Osteocyte (in vitro differentiated cells): ENCODE data around the gene NAA60. TPM values are rescaled to one million over a fixed set of nuclear protein-coding genes. Genes with fewer than 3 reads are reported as not detected.

Experiments used
- DNase-seq: peaks from one replicate; pipeline ENCODE4 v3.0.0; 2021; ENCODE audit warnings: mixed read lengths; ENCODE audit not compliant: unreplicated experiment; ENCODE audit errors: extremely low spot score
- H3K27ac Mint-ChIP-seq: one replicate; pipeline ENCODE4 v1.8.0; 2021; ENCODE audit warnings: mild to moderate bottlenecking, mixed read lengths; ENCODE audit not compliant: unreplicated experiment
- H3K27me3 Mint-ChIP-seq: one replicate; pipeline ENCODE4 v1.8.0; 2021; ENCODE audit warnings: mixed read lengths; ENCODE audit not compliant: unreplicated experiment
- H3K36me3 Mint-ChIP-seq: one replicate; pipeline ENCODE4 v1.8.0; 2021; ENCODE audit warnings: mixed read lengths; ENCODE audit not compliant: unreplicated experiment
- H3K4me1 Mint-ChIP-seq: one replicate; pipeline ENCODE4 v1.8.0; 2021; ENCODE audit warnings: mixed read lengths; ENCODE audit not compliant: unreplicated experiment
- H3K4me3 Mint-ChIP-seq: one replicate; pipeline ENCODE4 v1.8.0; 2021; ENCODE audit warnings: mild to moderate bottlenecking, moderate library complexity, mixed read lengths; ENCODE audit not compliant: unreplicated experiment
- H3K9me3 Mint-ChIP-seq: one replicate; pipeline ENCODE4 v1.8.0; 2021; ENCODE audit warnings: mixed read lengths; ENCODE audit not compliant: unreplicated experiment
- total RNA-seq: library from RNA; stranded (reverse); gene quantifications from 2 replicates; pipeline ENCODE4 v1.2.1, GENCODE V29; 2021
- TF ChIP-seq, protein P1 (sequence below): fragments of 200-600 bp; sonication (generic); IDR thresholded peaks from 2 replicates; pipeline ENCODE4 v1.5.0; 2021; ENCODE audit warnings: antibody characterized with exemption, mild to moderate bottlenecking, moderate library complexity

NAA60 gene
- total RNA-seq, 1 donor from 2014 or later, result 53.9 TPM

DNA sequence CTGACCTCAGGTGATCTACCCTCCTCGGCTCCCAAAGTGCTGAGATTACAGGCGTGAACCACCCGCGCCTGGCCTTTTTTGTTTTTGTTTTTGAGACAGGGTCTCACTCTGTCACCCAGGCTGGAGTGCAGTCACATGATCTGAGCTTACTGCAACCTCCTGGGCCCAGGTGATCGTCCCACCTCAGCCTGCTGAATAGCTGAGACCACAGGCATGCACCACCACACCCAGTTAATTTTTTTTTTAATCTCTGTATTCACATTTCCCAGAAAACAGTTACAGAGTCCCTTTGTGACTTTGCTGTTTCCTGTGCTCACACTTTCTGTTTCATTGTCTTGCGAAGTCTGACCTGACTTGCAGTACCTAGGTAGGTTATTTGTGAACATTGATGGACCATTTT, 60.0 kb downstream of the NAA60 start:
- TF ChIP-seq, protein P1, sequence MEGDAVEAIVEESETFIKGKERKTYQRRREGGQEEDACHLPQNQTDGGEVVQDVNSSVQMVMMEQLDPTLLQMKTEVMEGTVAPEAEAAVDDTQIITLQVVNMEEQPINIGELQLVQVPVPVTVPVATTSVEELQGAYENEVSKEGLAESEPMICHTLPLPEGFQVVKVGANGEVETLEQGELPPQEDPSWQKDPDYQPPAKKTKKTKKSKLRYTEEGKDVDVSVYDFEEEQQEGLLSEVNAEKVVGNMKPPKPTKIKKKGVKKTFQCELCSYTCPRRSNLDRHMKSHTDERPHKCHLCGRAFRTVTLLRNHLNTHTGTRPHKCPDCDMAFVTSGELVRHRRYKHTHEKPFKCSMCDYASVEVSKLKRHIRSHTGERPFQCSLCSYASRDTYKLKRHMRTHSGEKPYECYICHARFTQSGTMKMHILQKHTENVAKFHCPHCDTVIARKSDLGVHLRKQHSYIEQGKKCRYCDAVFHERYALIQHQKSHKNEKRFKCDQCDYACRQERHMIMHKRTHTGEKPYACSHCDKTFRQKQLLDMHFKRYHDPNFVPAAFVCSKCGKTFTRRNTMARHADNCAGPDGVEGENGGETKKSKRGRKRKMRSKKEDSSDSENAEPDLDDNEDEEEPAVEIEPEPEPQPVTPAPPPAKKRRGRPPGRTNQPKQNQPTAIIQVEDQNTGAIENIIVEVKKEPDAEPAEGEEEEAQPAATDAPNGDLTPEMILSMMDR, result no peak
- DNase-seq, result no peak
- no peak overlapping the region for H3K27ac Mint-ChIP-seq
- peaks cover 18% of the 10 kb centered on the region for H3K4me1 Mint-ChIP-seq
- peaks cover 19% of the 10 kb centered on the region for H3K36me3 Mint-ChIP-seq
- H3K9me3 Mint-ChIP-seq, result no peaks in the 10 kb centered on the region
- H3K27me3 Mint-ChIP-seq, result no peaks in the 10 kb centered on the region
- H3K4me3 Mint-ChIP-seq, result no peak overlapping the region

- Mint-ChIP-seq H3K4me3 (no peak overlapping the region), H3K9me3 (no peaks in the 10 kb centered on the region), H3K4me1 (peaks cover 1% of the 10 kb centered on the region), H3K27ac (no peak overlapping the region), H3K36me3 (peaks cover 38% of the 10 kb centered on the region), H3K27me3 (no peaks in the 10 kb centered on the region)
- TF ChIP-seq, protein P1, result no peak
- no peak for DNase-seq
Observed at GRCh38 chr16:3508736-3509135, 65.3 kb downstream of the NAA60 start.

- Mint-ChIP-seq H3K27me3 (no peaks in the 10 kb centered on the region), H3K27ac (no peak overlapping the region), H3K4me1 (no peaks in the 10 kb centered on the region), H3K9me3 (no peaks in the 10 kb centered on the region), H3K4me3 (no peak overlapping the region), H3K36me3 (peaks cover 45% of the 10 kb centered on the region)
- no peak for DNase-seq
- TF ChIP-seq, protein P1, result no peak
Observed at GRCh38 chr16:3509470-3509928, 66.0 kb downstream of the NAA60 start.

DNA sequence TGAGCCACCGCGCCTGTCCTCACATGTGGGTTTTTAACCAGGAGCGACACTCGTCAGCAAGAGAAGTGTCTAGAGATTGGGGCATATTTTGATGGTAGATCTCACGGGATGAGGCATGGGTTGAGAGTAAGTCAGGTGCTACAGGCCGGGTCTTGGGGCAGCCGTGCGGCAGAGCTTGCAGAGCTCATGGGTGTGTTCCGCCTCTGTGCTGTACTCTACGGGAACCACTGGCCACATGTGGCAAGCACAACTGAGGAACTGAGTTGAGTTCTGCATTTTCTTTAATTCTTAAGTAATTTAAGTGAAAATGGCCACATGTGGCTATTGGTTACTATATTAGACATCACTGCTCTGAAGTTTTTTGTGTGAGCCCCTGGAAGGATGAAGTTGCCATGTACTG, 66.9 kb downstream of the NAA60 start:
- TF ChIP-seq, protein P1, result no peak
- H3K27ac Mint-ChIP-seq, result no peak overlapping the region
- no peaks in the 10 kb centered on the region for H3K9me3 Mint-ChIP-seq
- no peak overlapping the region for H3K4me3 Mint-ChIP-seq
- H3K4me1 Mint-ChIP-seq, result no peaks in the 10 kb centered on the region
- no peak for DNase-seq
- H3K36me3 Mint-ChIP-seq, result peaks cover 46% of the 10 kb centered on the region
- H3K27me3 Mint-ChIP-seq, result no peaks in the 10 kb centered on the region

DNA sequence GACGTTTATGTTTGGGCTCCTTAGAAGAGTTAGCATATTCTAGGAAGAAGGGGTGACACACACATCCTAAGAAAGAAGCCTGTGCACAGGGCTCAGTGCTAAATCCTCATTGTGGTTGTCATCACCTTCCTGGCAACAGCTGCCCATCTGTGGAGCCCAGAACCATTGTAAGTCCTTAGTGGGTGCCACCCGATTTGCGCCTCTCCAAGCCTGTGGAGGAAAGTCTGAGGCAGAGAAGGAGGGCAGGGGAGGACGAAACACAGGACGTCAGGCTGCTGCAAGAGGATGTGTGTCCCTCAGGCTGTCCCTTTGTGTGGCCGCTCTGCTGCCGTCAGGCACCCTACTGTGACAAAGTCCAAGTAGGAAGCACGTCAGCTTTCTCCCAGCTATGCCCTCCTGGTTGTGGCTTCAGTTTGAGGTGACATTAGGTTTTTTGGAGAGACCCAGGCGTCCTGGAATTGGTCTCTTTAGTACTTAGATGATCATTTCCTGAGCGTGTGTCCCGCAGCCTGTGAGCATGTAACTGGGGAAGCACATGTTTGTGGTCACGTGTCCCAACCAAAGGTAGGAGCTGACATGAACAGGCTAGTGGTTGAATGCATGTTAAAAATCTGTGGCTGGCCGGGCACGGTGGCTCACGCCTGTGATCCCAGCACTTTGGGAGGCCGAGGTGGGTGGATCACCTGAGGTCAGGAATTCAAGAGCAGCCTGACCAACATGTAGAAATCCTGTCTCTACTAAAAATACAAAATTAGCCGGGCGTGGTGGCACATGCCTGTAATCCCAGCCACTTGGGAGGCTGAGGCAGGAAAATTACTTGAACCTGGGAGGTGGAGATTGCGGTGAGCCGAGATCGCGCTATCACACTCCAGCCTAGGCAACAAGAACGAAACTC, 68.1 kb downstream of the NAA60 start:
- Mint-ChIP-seq H3K9me3 (no peaks in the 10 kb centered on the region), H3K4me3 (no peak overlapping the region), H3K27me3 (no peaks in the 10 kb centered on the region), H3K4me1 (no peaks in the 10 kb centered on the region), H3K27ac (no peak overlapping the region), H3K36me3 (peaks cover 43% of the 10 kb centered on the region)
- TF ChIP-seq, protein P1, result no peak
- DNase-seq, result no peak
